GM21515 (cell line): ENCODE data around the gene SLC35B3.
"Not testable (repeated sequence)": the region's sequence is repeated elsewhere in the genome, so short reads cannot be mapped to it uniquely, and the experiment has no call there.

Experiments
- ATAC-seq: cut with Tn5 transposase; IDR thresholded peaks from one replicate; pipeline ENCODE4 v1.9.1; 2021; ENCODE audit not compliant: unreplicated experiment

SLC35B3 gene

GRCh38 chr6:8435093-8435844, at the start of gene SLC35B3:
Gene SLC35B3, minus strand, starts transcription at chr6:8435545.
- ATAC-seq: peak; percentile 97

- ATAC-seq: no peak
Observed at GRCh38 chr6:8483650-8484049, 48.3 kb upstream of the SLC35B3 start.

- ATAC-seq: peak; percentile 70
Observed at GRCh38 chr6:8481727-8482126, 46.4 kb upstream of the SLC35B3 start.

GRCh38 chr6:8478418-8478817, 43.1 kb upstream of the SLC35B3 start:
- ATAC-seq: no peak

- ATAC-seq: no peak
Observed at GRCh38 chr6:8476656-8477055, 41.3 kb upstream of the SLC35B3 start.

- no peak for ATAC-seq
Observed at GRCh38 chr6:8468552-8469356, 33.4 kb upstream of the SLC35B3 start.

- ATAC-seq: no peak
Observed at GRCh38 chr6:8462694-8463093, 27.3 kb upstream of the SLC35B3 start.

- ATAC-seq: no peak
Observed at GRCh38 chr6:8462169-8462568, 26.8 kb upstream of the SLC35B3 start.

GRCh38 chr6:8446391-8446790, 11.0 kb upstream of the SLC35B3 start:
- no peak for ATAC-seq

GRCh38 chr6:8445930-8446329, 10.6 kb upstream of the SLC35B3 start:
- ATAC-seq: not testable (repeated sequence)

GRCh38 chr6:8442150-8442549, 6.8 kb upstream of the SLC35B3 start:
- ATAC-seq: no peak

- ATAC-seq: no peak
Observed at GRCh38 chr6:8441452-8441851, 6.1 kb upstream of the SLC35B3 start.

GRCh38 chr6:8439601-8440268, 4.4 kb upstream of the SLC35B3 start:
- ATAC-seq: no peak

GRCh38 chr6:8437813-8438212, 2.5 kb upstream of the SLC35B3 start:
- no peak for ATAC-seq

- ATAC-seq: no peak
Observed at GRCh38 chr6:8436966-8437365, 1.6 kb upstream of the SLC35B3 start.

GRCh38 chr6:8435845-8436168, 462 bp upstream of the SLC35B3 start:
- no peak for ATAC-seq

- peak; percentile 20 for ATAC-seq
Observed at GRCh38 chr6:8434727-8435092, 635 bp downstream of the SLC35B3 start.

GRCh38 chr6:8432614-8433013, 2.7 kb downstream of the SLC35B3 start:
- ATAC-seq: no peak

GRCh38 chr6:8429821-8430220, 5.5 kb downstream of the SLC35B3 start:
- ATAC-seq: no peak

- ATAC-seq: not testable (repeated sequence)
Observed at GRCh38 chr6:8426544-8426943, 8.8 kb downstream of the SLC35B3 start.

GRCh38 chr6:8420031-8420588, 15.2 kb downstream of the SLC35B3 start:
- ATAC-seq: no peak

GRCh38 chr6:8415913-8416312, 19.4 kb downstream of the SLC35B3 start:
- ATAC-seq: no peak
